Mammary microvascular endothelial cell (primary cell): Measurements from ENCODE around the gene ZNF398. TPM values are rescaled to one million over a fixed set of nuclear protein-coding genes. Genes with fewer than 3 reads are reported as not detected.

Experiments
- total RNA-seq: library from RNA; depleted of rRNA; stranded (reverse); fragments of >200 nt; gene quantifications from 2 replicates; pipeline ENCODE4 v1.2.3, GENCODE V29; 2015

ZNF398 gene, protein sequence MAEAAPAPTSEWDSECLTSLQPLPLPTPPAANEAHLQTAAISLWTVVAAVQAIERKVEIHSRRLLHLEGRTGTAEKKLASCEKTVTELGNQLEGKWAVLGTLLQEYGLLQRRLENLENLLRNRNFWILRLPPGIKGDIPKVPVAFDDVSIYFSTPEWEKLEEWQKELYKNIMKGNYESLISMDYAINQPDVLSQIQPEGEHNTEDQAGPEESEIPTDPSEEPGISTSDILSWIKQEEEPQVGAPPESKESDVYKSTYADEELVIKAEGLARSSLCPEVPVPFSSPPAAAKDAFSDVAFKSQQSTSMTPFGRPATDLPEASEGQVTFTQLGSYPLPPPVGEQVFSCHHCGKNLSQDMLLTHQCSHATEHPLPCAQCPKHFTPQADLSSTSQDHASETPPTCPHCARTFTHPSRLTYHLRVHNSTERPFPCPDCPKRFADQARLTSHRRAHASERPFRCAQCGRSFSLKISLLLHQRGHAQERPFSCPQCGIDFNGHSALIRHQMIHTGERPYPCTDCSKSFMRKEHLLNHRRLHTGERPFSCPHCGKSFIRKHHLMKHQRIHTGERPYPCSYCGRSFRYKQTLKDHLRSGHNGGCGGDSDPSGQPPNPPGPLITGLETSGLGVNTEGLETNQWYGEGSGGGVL
- total RNA-seq = 7.4 and 10.2 TPM in 2 replicates

DNA sequence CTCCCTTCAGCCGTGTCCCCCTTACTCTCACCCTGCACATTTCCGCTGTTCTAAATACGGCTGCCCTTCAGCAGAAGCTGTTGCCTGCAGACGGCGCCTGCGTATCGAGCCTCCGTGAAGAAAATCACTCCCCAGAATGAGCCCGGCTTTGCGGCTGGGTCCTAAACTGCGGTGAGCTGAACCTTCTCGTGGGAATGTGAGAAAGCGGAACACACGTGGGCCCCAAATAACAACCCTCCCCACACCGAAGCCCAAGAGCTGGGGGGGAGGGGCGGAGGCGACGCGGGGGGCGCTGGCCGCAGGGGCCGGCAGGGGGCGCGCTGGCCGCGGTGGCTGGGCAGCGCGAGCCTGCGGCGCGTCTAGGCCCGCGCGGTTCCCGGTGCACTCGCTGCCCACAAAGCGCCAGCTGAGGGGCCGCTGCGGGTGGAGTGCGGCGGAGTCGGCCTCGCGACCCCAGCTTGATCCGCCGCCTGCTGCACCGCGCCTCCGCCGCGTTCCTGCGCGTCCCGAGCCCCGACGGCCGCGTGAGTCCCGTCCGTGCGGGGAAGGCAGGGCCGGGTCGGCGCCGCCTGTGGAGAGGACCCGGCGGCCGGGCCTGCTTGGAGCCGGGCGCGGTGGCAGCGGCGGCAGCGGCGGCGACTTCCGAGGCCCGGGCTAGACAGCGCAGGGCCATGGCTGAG is at the start of gene ZNF398:
Gene ZNF398 (plus strand): TSS at position 382 of the 680 bp plus-strand sequence. CDS start 290 bp downstream, at position 672.

DNA sequence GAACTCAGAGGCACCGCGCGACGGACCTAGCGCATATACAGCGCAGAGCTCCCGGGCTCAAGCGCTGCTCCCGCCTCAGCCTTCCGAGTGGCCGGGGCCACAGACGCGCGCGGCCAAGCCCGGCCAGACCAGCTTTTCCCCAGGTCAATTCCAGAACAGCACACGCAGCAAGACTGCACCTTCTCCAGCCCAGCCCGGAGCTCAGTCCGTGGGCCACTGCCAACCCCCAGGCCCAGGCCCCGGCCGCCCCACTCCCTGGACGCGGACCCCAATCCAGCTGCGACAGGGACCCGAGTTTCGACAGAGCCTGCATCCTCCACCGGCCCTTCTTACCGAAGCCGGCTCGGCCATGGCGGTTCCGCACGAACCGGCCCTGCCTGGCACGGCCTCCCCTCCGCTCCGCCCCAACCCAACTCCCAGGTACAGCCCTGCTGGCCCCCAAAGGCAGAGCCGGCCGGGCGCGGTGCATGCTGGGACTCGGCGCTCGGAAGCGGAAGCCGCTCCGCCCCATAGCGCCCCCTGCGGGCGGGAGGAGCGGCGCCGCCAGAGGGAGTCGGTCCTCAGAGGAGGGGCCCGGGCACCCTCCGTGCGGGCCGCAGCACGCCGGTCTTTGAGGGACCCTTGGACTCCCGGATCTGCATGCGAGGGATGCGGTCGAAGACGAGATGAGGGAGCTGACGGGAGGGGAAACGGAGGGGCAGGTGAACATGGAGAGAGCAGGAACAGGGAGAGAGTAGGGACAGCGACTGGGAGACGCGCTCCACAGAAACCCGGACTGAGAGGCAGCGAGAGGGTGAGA is 21.2 kb upstream of the ZNF398 start, which contains the start of gene ZNF425:
Gene ZNF425 (minus strand): TSS at position 462 of the 799 bp plus-strand sequence. CDS start 111 bp downstream, at position 351.

DNA sequence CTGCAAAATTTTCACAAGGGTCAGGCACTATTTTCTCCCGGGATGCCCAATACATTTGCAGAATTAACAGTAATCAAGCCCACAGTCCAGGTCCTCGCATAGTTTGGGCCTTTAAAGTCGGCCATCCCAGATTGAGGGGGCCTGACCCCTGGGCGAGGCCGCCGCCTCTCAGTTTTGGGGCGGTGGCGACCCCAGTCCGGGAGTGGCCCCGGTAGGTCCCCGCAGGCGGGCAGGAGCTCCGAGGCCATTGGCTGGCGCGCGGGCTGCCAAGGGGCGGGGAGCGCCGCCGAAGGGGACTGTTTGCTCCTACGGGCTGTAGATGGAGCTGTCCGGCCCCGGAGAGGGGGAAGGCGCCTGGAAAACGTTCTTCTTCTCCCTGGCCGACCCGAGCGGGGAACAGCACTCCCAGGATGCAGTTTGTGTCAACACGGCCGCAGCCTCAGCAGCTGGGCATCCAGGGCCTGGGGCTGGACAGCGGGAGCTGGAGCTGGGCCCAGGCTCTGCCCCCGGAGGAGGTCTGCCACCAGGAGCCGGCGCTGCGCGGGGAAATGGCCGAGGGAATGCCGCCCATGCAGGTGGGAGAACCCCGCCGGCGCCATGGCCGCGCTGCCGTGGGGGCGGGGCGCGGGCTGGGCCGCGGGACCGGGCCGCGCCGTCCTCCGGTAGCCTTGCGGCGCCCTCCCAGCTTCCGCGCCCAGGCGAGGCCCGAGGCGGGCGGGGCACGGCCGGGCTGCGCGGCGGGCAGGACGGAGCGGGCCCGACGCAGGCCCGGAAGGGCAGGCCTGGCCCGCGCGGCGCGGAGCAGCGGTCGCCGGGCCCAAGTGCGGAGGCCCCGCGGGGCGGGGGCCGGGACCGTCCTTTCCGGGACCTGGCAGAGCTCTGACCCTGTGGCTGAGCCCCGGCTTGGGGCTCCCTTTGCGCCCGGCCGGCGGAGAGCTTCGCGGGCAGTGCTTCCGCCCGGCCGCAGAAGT is 48.2 kb downstream of the ZNF398 start, which contains the start of gene ZNF282:
Gene ZNF282 (plus strand): TSS at position 367 of the 971 bp plus-strand sequence. CDS start 44 bp downstream, at position 411.

Other genes with a start within 250 kb of the ZNF398 start
- 231 and 234 TPM in 2 replicates for gene PDIA4, start 118.9 kb upstream of the ZNF398 start, total RNA-seq
- 4.2 and 4.7 TPM in 2 replicates for gene ZNF786, start 56.7 kb upstream of the ZNF398 start, total RNA-seq
- gene ZNF425, start 21.1 kb upstream of the ZNF398 start, total RNA-seq = 0.40 and 0.74 TPM in 2 replicates
- gene ZNF282, start 48.1 kb downstream of the ZNF398 start, total RNA-seq = 22.3 and 26.2 TPM in 2 replicates
- 3.9 and 4.1 TPM in 2 replicates for gene ZNF212, start 92.2 kb downstream of the ZNF398 start, total RNA-seq
- 5.1 and 6.2 TPM in 2 replicates for gene ZNF783, start 114.7 kb downstream of the ZNF398 start, total RNA-seq